GM18502 (cell line): Measurements from ENCODE around the gene HADHB.
A peak's percentile ranks its signal among the peaks of the same experiment; 100 is the strongest.
"Not testable (repeated sequence)": the region's sequence is repeated elsewhere in the genome, so short reads cannot be mapped to it uniquely, and the experiment has no call there.

ENCODE experiments used
- ATAC-seq: cut with Tn5 transposase; IDR thresholded peaks from one replicate; pipeline ENCODE4 v1.9.1; 2021; ENCODE audit warnings: mild to moderate bottlenecking; ENCODE audit not compliant: unreplicated experiment, poor library complexity

HADHB gene

DNA sequence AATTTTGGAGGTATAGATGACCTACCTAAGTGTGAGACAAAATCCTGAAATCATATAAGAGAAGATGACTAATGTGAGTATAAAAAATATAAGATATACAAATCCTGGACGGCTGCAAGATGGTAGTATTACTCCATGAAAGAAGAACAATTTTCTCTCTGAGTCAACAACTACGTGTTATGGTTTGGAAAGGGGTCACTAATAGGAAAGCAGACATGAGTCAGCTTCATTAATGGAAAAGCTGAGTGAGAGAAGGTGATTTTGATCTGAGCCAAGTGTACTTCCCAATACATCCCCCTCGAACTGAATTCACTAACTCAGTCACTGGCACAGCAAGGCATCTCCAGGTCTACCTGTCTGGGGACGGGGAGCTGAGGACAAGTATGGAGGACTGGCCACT, 81.1 kb downstream of the HADHB start:
- no peak for ATAC-seq

DNA sequence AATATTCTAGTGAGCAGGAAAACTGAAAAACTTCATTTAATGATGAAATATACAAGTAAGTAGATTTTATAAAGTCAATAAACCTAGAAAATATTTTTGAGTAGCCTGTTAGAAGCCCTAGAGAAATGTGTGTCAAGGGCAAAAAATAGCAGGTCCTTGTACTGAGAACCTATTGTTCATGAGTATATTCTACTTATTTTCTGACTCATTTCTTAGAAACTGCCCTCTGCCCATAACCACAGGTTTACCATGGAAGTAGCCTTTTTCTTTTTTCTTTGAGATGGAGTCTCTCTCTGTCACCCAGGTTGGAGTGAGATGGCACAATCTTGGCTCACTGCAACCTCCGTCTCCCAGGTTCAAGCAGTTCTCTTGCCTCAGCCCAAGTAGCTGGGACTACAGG, 81.8 kb downstream of the HADHB start:
- ATAC-seq = no peak

DNA sequence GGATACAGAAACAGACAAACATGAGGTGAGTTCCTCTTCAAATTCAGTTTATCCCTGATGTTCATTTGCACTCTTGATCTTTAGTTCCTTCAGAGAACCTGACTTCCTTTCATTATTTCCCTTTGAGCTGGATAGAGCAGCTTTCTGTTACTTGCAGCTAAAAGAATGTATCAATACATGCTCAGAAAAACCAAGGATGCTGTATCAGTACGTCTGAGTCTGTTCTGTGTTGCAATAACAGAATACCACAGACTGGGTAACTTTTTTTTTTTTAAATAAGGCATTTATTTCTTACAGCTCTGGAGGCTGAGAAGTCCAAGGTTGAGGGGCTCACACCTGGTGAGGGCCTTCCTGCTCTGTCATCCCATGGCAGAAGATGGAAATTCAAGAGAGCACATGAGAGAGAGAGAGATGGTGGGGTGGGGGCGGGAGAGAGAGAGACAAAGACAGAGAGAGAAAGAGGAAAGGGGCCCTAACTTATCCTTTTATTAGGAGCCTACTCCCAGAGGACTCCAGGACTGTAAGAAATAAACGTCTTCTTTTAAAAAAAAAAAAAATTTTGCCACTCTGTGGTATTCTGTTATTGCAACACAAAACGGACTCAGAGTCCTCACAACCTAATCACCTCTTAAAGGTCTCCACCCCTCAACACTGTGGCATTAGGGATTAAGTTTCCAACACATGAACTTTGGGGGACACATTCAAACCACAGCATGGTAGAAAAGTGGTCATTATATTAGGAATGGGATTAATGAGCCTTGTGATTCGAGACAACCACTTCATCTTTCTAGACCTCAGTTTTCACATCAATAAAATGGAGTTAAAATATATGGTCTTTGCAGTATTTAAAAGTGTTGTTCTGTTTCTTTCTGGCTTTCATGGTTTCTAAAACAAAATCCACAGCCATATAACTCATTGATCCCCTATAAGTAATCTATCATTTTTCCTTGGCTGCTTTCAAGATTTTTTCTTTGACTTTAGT, 82.8 kb downstream of the HADHB start:
- ATAC-seq = no peak

DNA sequence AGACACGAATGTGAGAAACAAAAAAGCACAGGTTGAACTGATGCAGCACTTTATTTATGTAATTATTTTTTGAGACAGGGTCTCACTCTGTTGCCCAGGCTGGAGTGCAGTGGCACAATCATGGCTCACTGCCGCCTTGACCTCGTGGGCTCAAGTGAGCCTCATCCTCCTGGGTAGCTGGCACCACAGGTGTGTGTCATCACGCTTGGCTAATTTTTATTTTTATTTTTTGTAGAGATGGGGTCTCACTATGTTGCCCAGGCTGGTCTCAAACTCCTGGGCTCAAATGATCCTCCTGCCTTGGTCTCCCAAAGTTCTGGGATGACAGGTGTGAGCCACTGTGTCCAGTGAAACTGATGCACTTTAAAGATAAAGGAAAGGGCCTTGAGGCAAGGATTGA, 84.3 kb downstream of the HADHB start:
- ATAC-seq = not testable (repeated sequence)

DNA sequence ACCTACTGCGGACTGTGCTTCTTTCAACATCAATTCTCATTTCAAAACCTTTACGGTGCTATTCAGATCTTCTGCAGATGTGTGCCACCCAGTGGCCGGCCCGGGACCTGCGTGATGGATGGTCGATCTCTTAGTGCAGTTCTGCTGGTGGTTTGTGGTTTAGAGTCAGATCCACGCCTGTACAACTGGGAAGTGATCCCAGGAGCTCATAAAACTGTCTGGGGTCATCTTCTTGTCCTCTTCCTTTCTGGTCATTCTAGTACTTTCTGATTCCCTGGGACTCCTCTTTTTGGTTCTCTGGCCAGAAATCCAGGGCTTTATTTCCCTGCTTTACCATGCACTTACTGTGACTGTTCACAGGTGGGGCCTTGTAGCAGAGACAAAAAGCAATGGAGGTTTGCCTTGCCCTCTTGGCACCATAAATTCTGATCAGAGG, 85.4 kb downstream of the HADHB start:
- ATAC-seq = peak; percentile 57

DNA sequence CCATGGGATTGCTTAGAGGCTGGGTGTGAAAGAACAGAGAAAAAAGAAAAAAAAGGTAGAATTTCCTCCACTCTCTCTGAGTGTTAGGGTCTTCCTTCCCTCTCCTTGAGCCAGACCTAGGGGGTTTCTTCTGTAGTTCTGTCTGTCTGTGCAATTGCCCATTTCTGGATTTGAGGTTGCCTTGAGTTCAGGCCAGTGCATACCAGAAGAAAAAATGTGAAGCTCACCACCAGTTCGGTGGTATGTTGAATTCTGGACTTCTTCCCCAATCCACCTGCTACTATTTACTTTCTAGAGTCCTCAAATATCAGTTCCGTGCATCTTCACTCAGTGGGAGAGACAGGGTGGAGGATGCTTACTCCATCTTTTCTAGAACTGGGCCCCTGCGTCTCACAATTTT, 85.9 kb downstream of the HADHB start:
- no peak for ATAC-seq

DNA sequence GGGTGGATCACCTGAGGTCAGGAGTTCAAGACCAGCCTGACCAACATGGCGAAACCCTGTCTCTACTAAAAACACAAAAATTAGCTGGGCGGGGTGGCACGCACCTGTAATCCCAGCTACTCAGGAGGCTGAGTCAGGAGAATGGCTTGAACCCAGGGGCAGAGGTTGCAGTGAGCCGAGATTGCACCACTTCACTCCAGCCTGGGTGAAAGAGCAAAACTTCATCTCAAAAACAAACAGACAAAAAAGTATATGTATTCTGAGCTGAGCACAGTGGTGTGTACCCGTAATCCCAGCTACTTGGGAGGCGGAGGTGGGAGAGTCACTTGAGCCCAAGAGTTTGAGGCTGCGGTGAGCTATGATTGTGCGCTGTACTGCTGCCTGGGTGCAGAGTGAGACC, 86.6 kb downstream of the HADHB start:
- ATAC-seq = not testable (repeated sequence)

DNA sequence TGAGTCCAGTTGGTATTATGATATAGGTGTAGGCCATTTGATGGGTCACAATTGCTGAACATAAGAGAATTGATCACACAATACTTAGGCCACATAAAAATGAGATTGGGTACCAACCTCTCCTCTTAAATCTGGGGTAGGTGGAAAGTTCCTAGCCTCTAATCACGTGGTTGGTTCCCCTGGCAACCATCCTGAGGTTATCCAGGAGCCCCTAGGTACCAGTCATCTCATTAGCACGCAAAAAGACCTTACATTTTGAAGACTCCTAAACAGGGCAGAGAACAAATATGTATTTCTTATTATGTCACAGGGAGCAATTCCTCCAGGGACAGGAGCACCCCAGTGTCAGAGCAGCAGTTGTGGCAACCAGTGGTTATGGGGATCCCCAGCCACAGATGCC, 88.6 kb downstream of the HADHB start:
- no peak for ATAC-seq

DNA sequence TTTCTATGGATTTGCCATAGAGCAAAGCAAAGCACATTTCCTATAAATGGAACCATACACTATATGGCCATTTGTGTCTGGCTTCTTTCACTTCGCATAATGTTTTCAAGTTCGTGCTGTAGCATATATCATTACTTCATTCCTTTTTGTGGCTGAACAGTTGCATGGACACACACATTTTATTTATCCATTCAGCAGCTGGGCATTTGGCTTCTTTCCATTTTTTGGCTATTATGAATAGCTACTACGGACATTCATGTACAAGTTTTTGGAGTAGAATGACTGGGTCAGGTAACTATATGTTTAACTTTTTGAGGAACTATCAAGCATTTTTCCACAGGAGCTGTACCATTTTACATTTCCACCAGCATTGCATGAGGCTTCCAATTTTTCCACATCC, 90.5 kb downstream of the HADHB start:
- no peak for ATAC-seq

DNA sequence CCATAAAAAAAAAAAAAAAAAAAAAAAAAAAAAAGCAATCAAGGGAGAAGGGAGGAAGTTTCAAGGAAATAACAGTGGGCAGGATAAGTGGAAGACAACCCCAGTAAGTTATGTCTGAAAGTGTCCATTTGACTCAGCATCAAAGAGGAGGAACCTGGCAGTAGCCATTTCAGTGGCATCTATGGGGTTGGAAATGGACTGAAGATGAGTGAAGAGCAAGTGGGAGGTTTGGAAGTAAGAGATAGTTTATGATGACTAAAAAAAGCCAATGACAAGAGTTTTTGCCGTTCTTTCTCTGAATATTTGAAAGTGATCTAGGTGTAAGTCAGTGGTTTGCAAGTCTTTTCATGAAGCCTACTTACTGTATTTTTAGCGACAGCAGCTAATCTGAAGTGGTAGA, 92.0 kb downstream of the HADHB start:
- ATAC-seq = no peak

DNA sequence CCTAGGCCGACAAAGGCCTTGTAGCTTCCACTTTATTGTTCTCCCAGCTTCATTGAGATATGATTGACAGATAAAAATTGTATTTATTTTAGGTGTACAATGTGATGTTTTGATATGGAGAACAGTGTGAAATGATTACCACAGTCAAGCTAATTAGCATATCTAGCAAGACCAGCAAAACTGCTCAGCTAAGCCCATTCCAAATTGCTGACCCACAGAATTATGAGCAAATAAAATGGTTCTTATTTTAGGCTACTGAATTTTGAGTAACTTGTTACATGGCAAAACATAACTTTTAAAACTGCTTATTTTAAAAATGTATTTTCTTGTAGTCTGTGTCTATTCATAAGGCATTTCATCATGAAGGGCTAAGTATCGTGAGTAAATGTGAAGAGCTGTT, 92.6 kb downstream of the HADHB start:
- ATAC-seq = no peak
